Measurements from ENCODE around the gene GNG3. TPM values are rescaled to one million over a fixed set of nuclear protein-coding genes. Genes with fewer than 3 reads are reported as not detected.

Gene GNG3
- total and polyA plus RNA-seq, 2 experiments from 2014 or later: 0.23 to 1.2 TPM

DNA sequence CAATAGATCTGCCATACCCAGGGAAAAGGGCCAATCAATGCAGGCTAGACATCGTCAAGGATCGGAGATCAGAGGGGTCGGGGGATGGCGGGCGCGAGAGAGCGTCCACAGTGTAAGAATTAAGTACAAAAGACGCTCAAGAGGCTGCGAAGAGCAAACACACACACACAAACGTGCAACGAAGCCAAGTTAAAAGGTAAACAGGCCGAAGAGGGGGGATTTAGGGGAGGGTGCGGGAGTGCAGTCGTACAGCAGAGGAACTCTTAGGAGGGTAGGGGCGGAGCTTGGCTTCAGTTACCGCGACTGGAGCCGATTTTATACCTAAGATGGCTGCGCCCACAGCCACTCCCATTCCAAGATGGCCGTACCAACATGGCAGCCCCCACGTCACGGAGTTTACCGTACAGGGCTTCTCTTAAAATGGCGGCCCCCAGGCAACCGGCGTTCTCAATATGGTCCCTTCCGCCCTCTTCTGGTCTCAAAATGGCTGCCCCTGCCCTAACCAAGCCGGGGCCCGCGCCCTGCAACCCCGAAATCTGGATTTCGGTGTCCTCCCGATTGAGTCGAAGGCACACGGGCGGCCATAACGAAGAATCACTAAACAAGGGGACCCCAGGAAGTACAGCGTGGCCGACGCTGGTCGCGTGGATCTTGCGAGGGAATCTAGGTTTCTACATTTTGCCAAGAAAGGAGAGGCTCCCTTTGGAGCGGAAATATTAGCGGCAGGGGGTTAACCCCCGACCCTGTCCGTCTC, 1.9 kb downstream of the GNG3 start:
- Histone ChIP-seq H4K20me1 (ENCODE audit: insufficient read depth, poor library complexity, severe bottlenecking) (no peaks in the 10 kb centered on the region), H3K4me1 (ENCODE audit: insufficient read depth) (peaks cover 57% of the 10 kb centered on the region), H3K4me2 (peak overlapping the region; percentile 83), H2AFZ (peak overlapping the region; percentile 87), H3K9me3 (ENCODE audit: low read depth) (no peaks in the 10 kb centered on the region), H3K9me2 (replicated peaks; ENCODE audit: insufficient read depth) (no peaks in the 10 kb centered on the region), H3K4me3 (peak overlapping the region; percentile 34), H3K27me3 (no peaks in the 10 kb centered on the region), H3K79me2 (peaks cover 19% of the 10 kb centered on the region), H3K27ac (peak overlapping the region; percentile 98), H3K36me3 (replicated peaks; ENCODE audit: insufficient read depth, low read depth) (no peaks in the 10 kb centered on the region)
- WGBS (ENCODE audit: low lambda C conversion rate, missing lambda C conversion rate): 6% methylated on average over 47 of the region's 47 CpGs
- peak; percentile 99 for DNase-seq (ENCODE audit: low spot score)
- TF ChIP-seq, protein P1, sequence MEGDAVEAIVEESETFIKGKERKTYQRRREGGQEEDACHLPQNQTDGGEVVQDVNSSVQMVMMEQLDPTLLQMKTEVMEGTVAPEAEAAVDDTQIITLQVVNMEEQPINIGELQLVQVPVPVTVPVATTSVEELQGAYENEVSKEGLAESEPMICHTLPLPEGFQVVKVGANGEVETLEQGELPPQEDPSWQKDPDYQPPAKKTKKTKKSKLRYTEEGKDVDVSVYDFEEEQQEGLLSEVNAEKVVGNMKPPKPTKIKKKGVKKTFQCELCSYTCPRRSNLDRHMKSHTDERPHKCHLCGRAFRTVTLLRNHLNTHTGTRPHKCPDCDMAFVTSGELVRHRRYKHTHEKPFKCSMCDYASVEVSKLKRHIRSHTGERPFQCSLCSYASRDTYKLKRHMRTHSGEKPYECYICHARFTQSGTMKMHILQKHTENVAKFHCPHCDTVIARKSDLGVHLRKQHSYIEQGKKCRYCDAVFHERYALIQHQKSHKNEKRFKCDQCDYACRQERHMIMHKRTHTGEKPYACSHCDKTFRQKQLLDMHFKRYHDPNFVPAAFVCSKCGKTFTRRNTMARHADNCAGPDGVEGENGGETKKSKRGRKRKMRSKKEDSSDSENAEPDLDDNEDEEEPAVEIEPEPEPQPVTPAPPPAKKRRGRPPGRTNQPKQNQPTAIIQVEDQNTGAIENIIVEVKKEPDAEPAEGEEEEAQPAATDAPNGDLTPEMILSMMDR (IDR thresholded peaks at IDR 0.05; ENCODE audit: poor library complexity): no peak
- TF ChIP-seq EZH2phosphoT487 (IDR thresholded peaks at IDR 0.05; ENCODE audit: low read depth, severe bottlenecking, unreplicated experiment) (no peak), EZH2 (IDR thresholded peaks at IDR 0.05; ENCODE audit: borderline replicate concordance) (no peak)

DNA sequence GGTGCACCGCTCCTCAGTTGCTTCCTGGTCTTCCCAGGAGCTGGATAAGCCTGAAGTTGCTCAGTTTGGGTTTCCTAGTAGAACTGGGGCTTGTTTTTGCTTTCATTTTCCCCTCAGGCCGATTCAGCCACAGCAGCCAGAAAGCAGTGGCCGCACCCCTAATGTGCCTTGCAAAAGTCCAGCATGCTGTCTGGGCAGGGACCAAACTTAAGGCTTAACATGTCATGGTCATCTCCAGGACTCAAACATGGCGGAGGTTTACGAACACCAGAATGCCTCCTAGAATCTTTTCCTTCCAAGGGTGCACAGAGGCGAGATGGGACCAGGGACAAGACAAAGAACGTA, 2.5 kb downstream of the GNG3 start:
- H3K9me3 ChIP-seq (ENCODE audit: low read depth): no peaks in the 10 kb centered on the region
- 82% methylated on average over 7 of the region's 7 CpGs for WGBS (ENCODE audit: low lambda C conversion rate, missing lambda C conversion rate)
- H4K20me1 ChIP-seq (ENCODE audit: insufficient read depth, poor library complexity, severe bottlenecking): no peaks in the 10 kb centered on the region
- H3K36me3 ChIP-seq (replicated peaks; ENCODE audit: insufficient read depth, low read depth): no peaks in the 10 kb centered on the region
- peak; percentile 30 for DNase-seq (ENCODE audit: low spot score)
- H3K4me3 ChIP-seq: peak overlapping the region; percentile 26
- H3K79me2 ChIP-seq: peaks cover 13% of the 10 kb centered on the region
- H3K27ac ChIP-seq: peak overlapping the region; percentile 98
- H3K9me2 ChIP-seq (replicated peaks; ENCODE audit: insufficient read depth): no peaks in the 10 kb centered on the region
- H3K4me2 ChIP-seq: peak overlapping the region; percentile 83
- H3K27me3 ChIP-seq: no peaks in the 10 kb centered on the region
- H2AFZ ChIP-seq: peak overlapping the region; percentile 87
- no peak for TF ChIP-seq EZH2phosphoT487 (IDR thresholded peaks at IDR 0.05; ENCODE audit: low read depth, severe bottlenecking, unreplicated experiment)
- TF ChIP-seq EZH2 (IDR thresholded peaks at IDR 0.05; ENCODE audit: borderline replicate concordance): no peak
- TF ChIP-seq, protein P1 (IDR thresholded peaks at IDR 0.05; ENCODE audit: poor library complexity): no peak
- H3K4me1 ChIP-seq (ENCODE audit: insufficient read depth): peaks cover 58% of the 10 kb centered on the region

DNA sequence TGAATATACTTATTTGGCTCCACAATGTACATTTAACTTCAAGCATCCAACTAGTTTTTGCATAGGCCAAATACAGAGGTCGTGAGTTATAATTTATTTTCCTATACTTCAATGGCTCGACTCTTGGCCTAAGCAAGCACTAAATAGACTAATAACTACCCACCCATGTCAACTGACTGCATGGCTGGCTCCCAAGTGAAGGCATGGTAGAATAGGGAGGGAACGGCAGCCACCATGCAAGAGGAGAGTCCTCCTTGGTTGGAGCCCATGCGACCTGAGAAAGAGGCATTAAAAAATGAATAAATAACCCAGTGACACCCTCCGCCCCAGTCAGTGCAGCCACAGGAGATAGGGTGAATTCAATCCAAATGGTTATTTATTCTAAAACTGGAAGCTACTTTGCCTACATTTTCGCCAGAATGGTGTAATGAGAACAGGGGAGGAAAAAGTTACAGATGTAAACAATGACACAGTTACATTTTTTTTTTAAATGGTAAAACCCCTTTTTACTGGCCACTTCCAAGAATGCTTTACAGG, 4.9 kb downstream of the GNG3 start:
- 96% methylated on average over 6 of the region's 6 CpGs for WGBS (ENCODE audit: low lambda C conversion rate, missing lambda C conversion rate)
- no peak for DNase-seq (ENCODE audit: low spot score)
- peaks cover 42% of the 10 kb centered on the region for H3K4me1 ChIP-seq (ENCODE audit: insufficient read depth)

More for the DNA sequence above, 4.9 kb downstream of the GNG3 start:
- H3K4me3 ChIP-seq: no peak overlapping the region
- peak overlapping the region; percentile 74 for H3K27ac ChIP-seq
- peak overlapping the region; percentile 11 for H3K4me2 ChIP-seq
- no peaks in the 10 kb centered on the region for H3K9me2 ChIP-seq (replicated peaks; ENCODE audit: insufficient read depth)
- no peak overlapping the region for H2AFZ ChIP-seq
- no peaks in the 10 kb centered on the region for H3K27me3 ChIP-seq
- no peaks in the 10 kb centered on the region for H4K20me1 ChIP-seq (ENCODE audit: insufficient read depth, poor library complexity, severe bottlenecking)
- TF ChIP-seq EZH2 (IDR thresholded peaks at IDR 0.05; ENCODE audit: borderline replicate concordance): no peak
- no peak for TF ChIP-seq EZH2phosphoT487 (IDR thresholded peaks at IDR 0.05; ENCODE audit: low read depth, severe bottlenecking, unreplicated experiment)
- TF ChIP-seq, protein P1 (IDR thresholded peaks at IDR 0.05; ENCODE audit: poor library complexity): no peak
- peaks cover 30% of the 10 kb centered on the region for H3K79me2 ChIP-seq
- no peaks in the 10 kb centered on the region for H3K36me3 ChIP-seq (replicated peaks; ENCODE audit: insufficient read depth, low read depth)
- no peaks in the 10 kb centered on the region for H3K9me3 ChIP-seq (ENCODE audit: low read depth)
